G401 (cell line): Measurements from ENCODE around the gene CTBP2. TPM values are rescaled to one million over a fixed set of nuclear protein-coding genes. Genes with fewer than 3 reads are reported as not detected.
A peak's percentile ranks its signal among the peaks of the same experiment; 100 is the strongest.
"Not testable (repeated sequence)": the region's sequence is repeated elsewhere in the genome, so short reads cannot be mapped to it uniquely, and the experiment has no call there.

Experiments used
- DNase-seq: peaks from one replicate; pipeline ENCODE4 v3.0.0-alpha.2; 2015; ENCODE audit warnings: low spot score
- in situ Hi-C: cut with HindIII; loops from 2 replicates; pipeline ENCODE4 v1.10.0; 2016; ENCODE audit warnings: low sequenced_read_pairs, mixed read lengths
- total RNA-seq: library from RNA; depleted of rRNA; stranded (reverse); fragments of >200 nt; shearing (Covaris generic); gene quantifications from 2 replicates; pipeline ENCODE4 v1.2.3, GENCODE V29; 2014

The CTBP2 gene
- total RNA-seq, 1 experiment from 2014 or later, result 98.5 TPM

- in situ Hi-C loops, result no loop called here
- no peak for DNase-seq
These were observed 98.7 kb downstream of the CTBP2 start for GRCh38 chr10:125061557-125062226.

- in situ Hi-C loops, result no loop called here
- DNase-seq, result peak; percentile 85
These were observed 99.4 kb downstream of the CTBP2 start for GRCh38 chr10:125060826-125061556.

- in situ Hi-C loops, result no loop called here
- peak; percentile 58 for DNase-seq
These were observed 99.9 kb downstream of the CTBP2 start for GRCh38 chr10:125060482-125060825.

GRCh38 chr10:125060026-125060425 lies 100.3 kb downstream of the CTBP2 start:
- in situ Hi-C loops, result no loop called here
- peak; percentile 81 for DNase-seq

GRCh38 chr10:125059348-125059747 lies 101.0 kb downstream of the CTBP2 start:
- DNase-seq, in situ Hi-C loops: not testable (repeated sequence)

- DNase-seq, result no peak
- in situ Hi-C loops, result no loop called here
These were observed 103.0 kb downstream of the CTBP2 start for GRCh38 chr10:125057158-125058001.

- in situ Hi-C loops, result no loop called here
- DNase-seq, result no peak
These were observed 103.9 kb downstream of the CTBP2 start for GRCh38 chr10:125056161-125057132.

GRCh38 chr10:125055446-125055845 lies 104.9 kb downstream of the CTBP2 start:
- in situ Hi-C loops, result no loop called here
- DNase-seq, result no peak

GRCh38 chr10:125054669-125055268 lies 105.6 kb downstream of the CTBP2 start:
- in situ Hi-C loops, result no loop called here

GRCh38 chr10:125054216-125054615 lies 106.1 kb downstream of the CTBP2 start:
- in situ Hi-C loops, result no loop called here
- no peak for DNase-seq

More at GRCh38 chr10:125054669-125055268, 105.6 kb downstream of the CTBP2 start:
- no peak for DNase-seq

GRCh38 chr10:125052146-125052545 lies 108.2 kb downstream of the CTBP2 start:
- in situ Hi-C loops, result no loop called here

GRCh38 chr10:125050383-125050782 lies 110.0 kb downstream of the CTBP2 start:
- no peak for DNase-seq
- in situ Hi-C loops, result no loop called here

More at GRCh38 chr10:125052146-125052545, 108.2 kb downstream of the CTBP2 start:
- DNase-seq, result no peak

GRCh38 chr10:125049216-125049881 lies 111.0 kb downstream of the CTBP2 start:
- in situ Hi-C loops, result no loop called here
- no peak for DNase-seq

- DNase-seq, result peak; percentile 92
- in situ Hi-C loops, result no loop called here
These were observed 112.1 kb downstream of the CTBP2 start for GRCh38 chr10:125048094-125048864.

GRCh38 chr10:125043841-125044658 lies 116.3 kb downstream of the CTBP2 start:
- in situ Hi-C loops, result no loop called here
- no peak for DNase-seq

- in situ Hi-C loops, result no loop called here
- DNase-seq, result no peak
These were observed 118.4 kb downstream of the CTBP2 start for GRCh38 chr10:125041856-125042506.
